NOMO-1 treated with dmso at 0.1 percent for 144 hours (cell line): ENCODE measurements around the gene NTN1.
"Not testable (repeated sequence)": the region's sequence is repeated elsewhere in the genome, so short reads cannot be mapped to it uniquely, and the experiment has no call there.

ENCODE experiments used
- DNase-seq: peaks from one replicate; lab custom pipeline; 2025; ENCODE audit not compliant: unreplicated experiment; lab: John Stamatoyannopoulos, UW

The NTN1 gene

GRCh38 chr17:9021158-9021991 lies at the start of gene NTN1:
Gene NTN1, plus strand, starts transcription at chr17:9021510. Its CDS starts 864 bp downstream, at chr17:9022374.
- no peak for DNase-seq

- DNase-seq, result no peak
Measured at GRCh38 chr17:8975091-8975725, 46.1 kb upstream of the NTN1 start.

- DNase-seq, result no peak
Measured at GRCh38 chr17:8976638-8977037, 44.7 kb upstream of the NTN1 start.

GRCh38 chr17:8979715-8980114 lies 41.6 kb upstream of the NTN1 start:
- DNase-seq, result no peak

- DNase-seq, result no peak
Measured at GRCh38 chr17:8981443-8981842, 39.9 kb upstream of the NTN1 start.

GRCh38 chr17:8984225-8984624 lies 37.1 kb upstream of the NTN1 start:
- not testable (repeated sequence) for DNase-seq

GRCh38 chr17:8985054-8985701 lies 36.1 kb upstream of the NTN1 start:
- DNase-seq, result peak; percentile 36

GRCh38 chr17:8986295-8986694 lies 35.0 kb upstream of the NTN1 start:
- DNase-seq, result no peak

GRCh38 chr17:8988263-8988935 lies 32.9 kb upstream of the NTN1 start:
- not testable (repeated sequence) for DNase-seq

GRCh38 chr17:8991514-8992285 lies 29.6 kb upstream of the NTN1 start:
- DNase-seq, result peak; percentile 62

- peak; percentile 4 for DNase-seq
Measured at GRCh38 chr17:8994319-8994718, 27.0 kb upstream of the NTN1 start.

- no peak for DNase-seq
Measured at GRCh38 chr17:8995711-8996110, 25.6 kb upstream of the NTN1 start.

- peak; percentile 66 for DNase-seq
Measured at GRCh38 chr17:8997994-8998628, 23.2 kb upstream of the NTN1 start.

- no peak for DNase-seq
Measured at GRCh38 chr17:9001559-9001958, 19.8 kb upstream of the NTN1 start.

- no peak for DNase-seq
Measured at GRCh38 chr17:9002227-9002605, 19.1 kb upstream of the NTN1 start.

GRCh38 chr17:9002606-9003354 lies 18.5 kb upstream of the NTN1 start:
- peak; percentile 15 for DNase-seq

- no peak for DNase-seq
Measured at GRCh38 chr17:9003355-9004131, 17.8 kb upstream of the NTN1 start.

- DNase-seq, result no peak
Measured at GRCh38 chr17:9004132-9004960, 17.0 kb upstream of the NTN1 start.
